HG02981 (cell line): ENCODE results near the gene TUBG2.
A peak's percentile ranks its signal among the peaks of the same experiment; 100 is the strongest.

ENCODE experiments used
- ATAC-seq: cut with Tn5 transposase; IDR thresholded peaks from one replicate; pipeline ENCODE4 v1.9.1; 2021; ENCODE audit warnings: mild to moderate bottlenecking, moderate library complexity; ENCODE audit not compliant: unreplicated experiment

TUBG2 gene

DNA sequence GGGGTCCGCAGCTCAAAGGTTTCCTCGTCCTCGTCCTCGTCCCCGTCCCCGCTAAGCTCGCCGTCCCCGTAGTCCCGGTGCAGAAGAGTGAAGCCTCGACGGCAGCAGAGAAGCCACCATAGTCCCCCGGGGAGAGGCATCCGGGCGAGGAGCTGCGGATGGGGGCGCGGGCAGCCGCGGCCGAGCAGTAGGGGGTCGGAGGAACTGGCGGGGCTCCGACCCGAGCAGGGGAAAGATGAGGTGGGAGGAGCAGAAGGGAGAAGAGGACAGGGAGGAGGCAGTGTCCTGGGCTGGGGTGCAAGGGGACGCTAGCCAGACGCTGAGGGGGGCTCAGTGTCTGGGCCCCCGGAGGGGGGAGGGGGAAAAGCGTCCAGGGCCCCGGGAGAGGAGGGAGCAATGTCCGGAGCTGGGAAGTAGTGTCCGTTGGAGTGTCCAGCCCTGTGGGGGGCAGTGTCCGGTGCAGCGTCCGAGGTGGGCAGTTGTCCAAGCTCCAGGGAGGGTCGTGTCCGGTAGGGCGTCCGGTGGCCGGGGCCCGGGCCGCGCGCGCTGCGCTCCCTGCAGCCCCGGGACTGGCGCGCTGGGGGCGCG, 17.4 kb downstream of the TUBG2 start, which contains the start of gene PLEKHH3:
Gene PLEKHH3 (minus strand): TSS at position 571 of the 588 bp plus-strand sequence. CDS start 431 bp downstream, at position 140.
- ATAC-seq: no peak

DNA sequence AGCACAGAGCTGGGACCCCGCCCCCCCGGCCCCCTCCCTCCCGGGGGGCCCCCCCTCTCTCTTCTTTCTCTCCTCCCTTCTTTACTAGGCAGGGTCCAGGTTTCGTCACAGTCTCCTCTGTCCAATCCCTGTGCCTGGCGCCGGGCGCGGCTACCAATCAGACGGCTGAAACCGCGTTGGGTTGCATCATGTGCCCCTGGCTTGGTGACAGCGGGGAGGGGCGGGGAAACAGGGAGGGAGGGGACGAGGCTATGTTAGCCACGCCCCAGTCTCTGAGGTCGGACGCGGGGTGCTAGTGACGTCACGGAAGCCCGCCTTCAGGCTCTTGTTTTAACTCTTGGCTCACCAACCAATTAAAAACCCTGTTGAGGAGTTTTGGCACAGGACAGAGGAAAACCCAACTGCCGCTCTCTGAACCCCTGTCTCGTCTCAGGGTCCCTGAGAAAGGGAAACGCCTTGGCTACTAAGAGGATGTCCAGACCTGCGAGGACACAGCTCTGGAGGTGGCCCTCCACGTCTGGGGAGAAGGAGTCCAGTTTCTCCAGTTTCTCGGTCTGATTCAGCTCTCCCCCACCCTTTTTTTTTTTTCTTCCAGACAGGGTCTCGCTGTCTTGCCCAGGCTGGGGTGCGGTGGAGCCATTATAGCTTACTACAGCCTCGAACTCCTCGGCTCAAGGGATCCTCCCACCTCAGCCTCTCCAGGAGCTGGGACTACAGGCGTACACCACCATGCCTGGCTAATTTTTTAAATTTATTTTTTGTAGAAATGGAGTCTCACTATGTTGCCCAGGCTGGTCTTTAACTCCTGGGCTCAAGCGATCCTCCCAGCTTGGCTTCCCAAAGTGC, 18.2 kb downstream of the TUBG2 start:
- peak; percentile 51 for ATAC-seq

DNA sequence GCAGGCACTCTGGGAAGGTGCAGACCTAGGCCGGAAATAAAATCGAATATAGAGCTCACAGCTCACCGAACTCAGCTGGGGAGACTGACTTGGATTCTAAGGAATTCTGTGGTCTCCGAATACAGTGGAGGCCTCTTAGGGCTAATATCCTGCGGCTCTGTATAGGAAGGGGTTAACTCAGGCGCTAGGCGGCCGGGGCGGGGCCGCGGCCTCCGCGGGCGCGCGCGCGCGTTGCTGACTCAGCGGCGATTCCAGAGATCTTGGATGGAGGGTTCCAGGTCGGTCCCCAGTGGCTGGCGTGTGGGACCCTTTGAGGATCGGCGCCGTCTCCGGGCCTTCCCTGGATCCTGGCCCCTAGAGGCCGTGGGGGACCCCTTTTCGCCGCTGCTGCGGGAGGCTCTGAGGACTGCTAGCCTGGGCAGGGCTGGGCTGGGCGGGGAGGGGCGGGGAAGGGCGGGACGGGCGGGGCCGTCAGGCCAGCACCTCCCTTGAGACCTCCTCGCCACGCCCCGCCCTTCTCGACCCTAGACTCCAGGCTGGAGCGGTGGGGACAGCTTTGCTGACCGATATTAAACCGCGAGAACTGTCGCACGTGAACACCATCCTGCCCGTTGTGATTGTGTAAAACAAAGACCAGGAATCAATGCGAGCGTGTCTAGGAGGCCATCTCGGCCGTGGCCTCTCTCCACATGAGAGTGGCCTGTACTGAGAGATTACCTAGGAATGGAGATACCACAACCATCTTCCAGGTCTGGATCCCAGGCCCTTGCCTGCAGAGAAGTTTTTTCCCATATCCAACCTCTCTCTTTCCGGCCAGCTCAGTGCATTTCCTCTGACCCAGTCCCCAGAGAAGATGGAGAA, 19.1 kb downstream of the TUBG2 start:
- ATAC-seq: no peak

DNA sequence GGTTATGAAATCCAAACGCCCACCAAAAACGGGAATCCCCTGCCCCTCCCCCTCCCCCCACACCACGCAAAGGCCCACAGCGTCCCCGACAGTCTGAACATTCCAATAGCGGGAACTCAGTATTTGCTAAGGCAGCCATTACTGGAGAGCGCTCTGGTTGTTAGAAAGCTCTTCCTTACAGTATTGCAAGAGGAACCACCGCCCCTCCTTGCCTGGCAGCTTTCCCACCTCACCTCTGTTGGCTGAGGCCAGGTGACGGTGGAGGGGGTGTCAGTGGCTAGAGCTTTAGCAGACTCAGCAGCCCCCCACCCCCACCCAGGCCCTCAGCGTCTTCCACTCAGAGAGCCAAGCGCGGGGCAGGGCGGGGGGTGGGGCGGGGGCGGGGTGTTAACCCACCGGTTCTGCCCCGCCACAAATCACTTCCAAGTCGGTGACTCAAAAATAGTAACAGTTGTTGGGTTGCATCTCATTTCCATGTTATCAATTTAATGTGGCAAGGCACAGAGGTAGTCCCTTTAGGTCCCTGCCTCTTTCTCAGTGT, 19.9 kb downstream of the TUBG2 start:
- ATAC-seq: no peak

GRCh38 chr17:42679492-42680330, 20.6 kb downstream of the TUBG2 start:
- ATAC-seq: peak; percentile 26

- no peak for ATAC-seq
Measured at GRCh38 chr17:42680331-42680808, 21.3 kb downstream of the TUBG2 start.

DNA sequence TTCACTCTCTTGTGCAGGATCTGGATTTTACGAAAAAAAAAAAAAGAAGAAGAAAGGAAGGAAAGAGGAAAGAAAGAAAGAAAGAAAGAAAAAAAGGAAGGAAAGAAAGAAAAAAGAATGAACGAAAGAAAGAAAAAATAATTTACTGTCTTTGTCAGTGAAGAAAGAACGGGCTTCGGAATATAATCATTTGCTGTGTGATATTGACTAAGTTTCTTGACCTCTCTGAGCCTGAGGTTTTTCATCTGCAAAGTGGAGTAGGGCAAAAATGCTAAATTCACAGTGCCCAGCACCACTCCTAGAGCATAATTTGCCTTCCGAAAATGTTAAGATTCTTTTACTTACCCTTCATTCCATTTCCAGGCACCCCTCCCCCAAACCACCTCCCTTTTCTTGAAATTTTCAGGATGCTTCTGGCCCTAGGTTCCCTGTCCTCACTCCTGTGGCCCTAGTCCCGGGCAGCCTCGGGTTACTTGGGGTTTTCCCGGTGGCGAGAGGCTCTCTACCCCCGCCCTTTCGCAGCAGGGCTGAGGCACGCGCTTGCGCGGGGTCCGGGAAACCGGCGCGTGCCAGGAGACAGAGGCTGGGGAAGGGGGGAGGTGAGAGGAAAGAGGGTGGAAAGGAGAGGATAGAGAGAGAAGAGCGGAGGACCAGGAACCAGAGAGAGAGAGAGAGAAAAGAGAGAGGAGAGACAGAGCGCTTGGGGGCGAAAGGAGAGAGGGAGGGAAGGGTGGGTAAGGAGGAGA, 23.1 kb downstream of the TUBG2 start, which contains the start of gene CNTNAP1:
Gene CNTNAP1 (plus strand): TSS at position 556 of the 746 bp plus-strand sequence. CDS start 299 bp downstream, outside the sequence.
- no peak for ATAC-seq

GRCh38 chr17:42682722-42683403, 23.8 kb downstream of the TUBG2 start:
- no peak for ATAC-seq

- no peak for ATAC-seq
Measured at GRCh38 chr17:42683407-42684034, 24.4 kb downstream of the TUBG2 start.

GRCh38 chr17:42684929-42685556, 26.0 kb downstream of the TUBG2 start:
- ATAC-seq: no peak

GRCh38 chr17:42685831-42686230, 26.7 kb downstream of the TUBG2 start:
- ATAC-seq: no peak

DNA sequence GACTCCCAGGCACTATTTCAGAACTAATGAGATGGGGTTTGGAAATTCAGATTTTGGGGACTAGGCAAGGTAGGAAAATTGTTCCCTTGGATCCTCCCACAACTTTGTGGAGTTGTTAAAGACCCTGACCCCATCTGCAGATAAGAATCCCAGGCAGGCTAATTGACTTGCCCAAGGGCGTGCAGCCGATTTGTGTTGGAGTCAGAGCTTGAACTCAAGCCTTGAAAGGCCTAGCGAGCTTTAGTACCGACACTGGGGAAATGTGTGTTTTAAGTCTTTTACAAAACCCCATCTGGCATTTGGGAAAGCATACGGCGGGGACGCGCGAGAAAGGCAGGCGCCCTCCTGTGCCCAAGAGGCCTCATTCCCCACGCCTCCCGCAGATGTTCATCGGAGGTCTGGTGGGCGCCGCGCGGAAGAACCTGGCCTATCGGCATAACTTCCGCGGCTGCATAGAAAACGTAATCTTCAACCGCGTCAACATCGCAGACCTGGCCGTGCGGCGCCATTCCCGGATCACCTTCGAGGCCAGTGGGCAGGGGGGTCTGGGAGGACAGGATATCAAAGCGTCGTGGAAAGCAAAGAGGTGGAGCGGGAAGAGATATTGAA, 27.5 kb downstream of the TUBG2 start:
- ATAC-seq: no peak

- no peak for ATAC-seq
Measured at GRCh38 chr17:42687707-42688320, 28.7 kb downstream of the TUBG2 start.

DNA sequence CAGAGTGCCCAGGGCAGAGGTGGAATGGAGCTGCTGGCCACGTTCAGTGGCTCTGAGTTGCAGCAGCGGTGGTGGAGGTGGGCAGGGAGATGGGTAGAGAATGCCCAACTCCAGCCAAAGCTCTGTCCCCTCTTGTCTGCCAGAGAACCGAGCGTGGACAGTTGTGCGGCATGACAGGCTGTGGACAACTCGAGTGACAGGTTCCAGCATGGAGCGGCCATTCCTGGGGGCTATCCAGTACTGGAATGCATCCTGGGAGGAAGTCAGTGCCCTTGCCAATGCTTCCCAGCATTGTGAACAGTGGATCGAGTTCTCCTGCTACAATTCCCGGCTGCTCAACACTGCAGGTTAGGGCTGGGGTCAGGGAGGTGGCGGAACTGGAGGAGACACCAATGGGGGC, 31.5 kb downstream of the TUBG2 start:
- no peak for ATAC-seq

DNA sequence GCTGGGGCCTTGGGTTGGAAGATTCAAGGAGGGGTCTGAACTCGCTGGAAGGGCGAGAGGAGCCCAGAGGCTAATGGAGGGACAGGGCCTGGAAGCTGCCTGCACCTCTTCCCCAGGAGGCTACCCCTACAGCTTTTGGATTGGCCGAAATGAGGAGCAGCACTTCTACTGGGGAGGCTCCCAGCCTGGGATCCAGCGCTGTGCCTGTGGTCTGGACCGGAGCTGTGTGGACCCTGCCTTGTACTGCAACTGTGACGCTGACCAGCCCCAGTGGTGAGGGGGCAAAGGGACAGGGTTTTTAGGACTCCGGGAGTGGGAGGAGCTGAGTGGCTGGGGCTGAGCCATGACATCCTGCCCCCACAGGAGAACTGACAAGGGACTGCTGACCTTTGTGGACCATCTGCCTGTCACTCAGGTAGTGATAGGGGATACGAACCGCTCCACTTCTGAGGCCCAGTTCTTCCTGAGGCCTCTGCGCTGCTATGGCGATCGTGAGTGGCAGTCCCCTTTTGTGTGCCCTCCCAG, 32.0 kb downstream of the TUBG2 start:
- ATAC-seq: no peak

- no peak for ATAC-seq
Measured at GRCh38 chr17:42692489-42692888, 33.4 kb downstream of the TUBG2 start.

DNA sequence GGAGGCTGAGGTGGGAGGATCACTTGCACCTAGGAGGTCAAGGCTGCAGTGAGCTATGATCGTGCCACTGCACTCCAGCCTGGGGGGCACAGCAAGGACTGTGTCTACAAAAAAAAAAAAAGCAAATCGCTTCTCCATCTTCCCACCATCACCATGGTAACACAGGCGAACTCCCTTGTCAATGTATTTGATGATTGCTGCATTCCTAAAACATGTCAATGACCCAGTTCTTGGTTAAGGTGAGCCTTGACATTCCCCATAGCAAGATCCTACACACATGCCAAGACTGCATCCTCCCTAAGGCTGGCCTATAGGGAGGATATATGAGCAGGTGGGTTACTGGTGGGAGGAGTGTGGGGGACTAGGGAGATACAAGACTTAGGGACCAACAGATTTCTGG, 35.4 kb downstream of the TUBG2 start:
- no peak for ATAC-seq
